ENCODE measurements around the gene DCP1B. TPM values are rescaled to one million over a fixed set of nuclear protein-coding genes. Genes with fewer than 3 reads are reported as not detected.

The DCP1B gene
- total and polyA plus RNA-seq, 2 donors (not counting 3 experiments of a cell fraction or from before 2014, with no cell fraction given) = 11.2 to 19.8 TPM

GRCh38 chr12:1911598-1912575 is 92.4 kb downstream of the DCP1B start:
- no peaks in the 10 kb centered on the region for H3K9me1 ChIP-seq (replicated peaks; ENCODE audit: control insufficient read depth, extremely low read depth, insufficient read depth, low read length)
- FAIRE-seq (no peak), DNase-seq (ENCODE audit: low read depth, low spot score) (no peak)
- TF ChIP-seq POLR2A (IDR thresholded peaks at IDR 0.05; ENCODE audit: low read depth, low read length) (no peak), CTCF (IDR thresholded peaks at IDR 0.05; ENCODE audit: extremely low read depth in 1 of 2, insufficient read depth in 1 of 2, low read depth in 1 of 2, low read length in 2 of 2) (no peak), POLR2AphosphoS5 (IDR thresholded peaks at IDR 0.05; ENCODE audit: insufficient read depth, low read depth, low read length) (no peak), EZH2 (IDR thresholded peaks at IDR 0.05; ENCODE audit: borderline replicate concordance, low read depth, low read length, severe bottlenecking) (no peak), FOS (IDR thresholded peaks at IDR 0.05; ENCODE audit: borderline replicate concordance, insufficient read depth, low read length) (no peak), MAX (IDR thresholded peaks at IDR 0.05; ENCODE audit: insufficient read depth, insufficient read length) (no peak), MYC (IDR thresholded peaks at IDR 0.05; ENCODE audit: low read depth, low read length) (no peak)
- no peaks in the 10 kb centered on the region for H4K20me1 ChIP-seq (replicated peaks; ENCODE audit: control insufficient read depth, extremely low read depth, insufficient read depth, low read length)
- no peak overlapping the region for H3K9ac ChIP-seq (replicated peaks; ENCODE audit: extremely low read depth, insufficient read depth, low read length)
- no peaks in the 10 kb centered on the region for H3K79me2 ChIP-seq (ENCODE audit: control insufficient read depth, insufficient read depth, low read length)
- no peaks in the 10 kb centered on the region for H3K36me3 ChIP-seq (ENCODE audit: control insufficient read depth in 2 of 2, extremely low read depth in 1 of 2, insufficient read depth in 2 of 2, low read length in 2 of 2)
- CTCF ChIA-PET = no interaction called here
- H2AFZ ChIP-seq (ENCODE audit: low read depth, low read length) = no peak overlapping the region
- no TSS peak for BruUV-seq (replicated peaks)
- dilution Hi-C loops (cut with MboI; ENCODE audit: extremely low pct_ligation_motif_present, low sequenced_read_pairs) = no loop called here
- POLR2A ChIA-PET = no interaction called here
- no peak overlapping the region for H3K4me3 ChIP-seq (replicated peaks in 1 of 3; ENCODE audit: insufficient read depth in 1 of 3, low read depth in 1 of 3, low read length in 3 of 3)
- no peaks in the 10 kb centered on the region for H3K9me3 ChIP-seq (replicated peaks; ENCODE audit: control insufficient read depth, insufficient read depth, low read length)
- H3K27ac ChIP-seq (ENCODE audit: insufficient read depth, low read depth, low read length) = no peak overlapping the region
- no peaks in the 10 kb centered on the region for H3K4me1 ChIP-seq (ENCODE audit: control insufficient read depth, extremely low read depth, insufficient read depth, low read length)
- H3K27me3 ChIP-seq (ENCODE audit: control insufficient read depth in 2 of 2, insufficient read depth in 2 of 2, low read length in 2 of 2) = no peaks in the 10 kb centered on the region
- H3K4me2 ChIP-seq (ENCODE audit: insufficient read depth, low read length) = no peak overlapping the region
- intact Hi-C loops (cut with micrococcal nuclease) = no loop called here

Measured in endothelial cell of umbilical vein (primary cell).